ENCODE data around the gene SFT2D1. TPM values are rescaled to one million over a fixed set of nuclear protein-coding genes. Genes with fewer than 3 reads are reported as not detected.

SFT2D1 gene
- total and polyA plus RNA-seq, 7 donors = 11.6 to 54.9 (median 16.4) TPM

DNA sequence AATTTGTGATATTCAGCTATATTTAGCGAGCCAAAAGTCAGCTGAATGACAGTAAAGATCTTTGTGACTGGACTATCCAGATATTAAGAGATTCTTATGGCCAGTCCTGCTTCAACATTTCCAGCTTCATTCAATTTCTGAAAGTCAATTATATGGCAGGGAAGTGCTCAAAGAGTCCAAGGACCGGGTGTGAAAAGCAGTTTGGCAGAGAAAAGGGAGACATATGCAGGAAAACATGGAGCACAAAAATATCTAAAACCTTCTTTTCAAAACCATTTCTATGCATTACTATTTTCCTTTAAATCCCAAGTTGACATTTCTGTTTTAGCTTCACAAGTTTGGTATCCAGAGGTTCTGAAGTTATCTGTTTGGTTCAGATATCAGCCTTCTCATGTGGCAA lies 35.4 kb upstream of the SFT2D1 start:
- TF ChIP-seq, protein P1, sequence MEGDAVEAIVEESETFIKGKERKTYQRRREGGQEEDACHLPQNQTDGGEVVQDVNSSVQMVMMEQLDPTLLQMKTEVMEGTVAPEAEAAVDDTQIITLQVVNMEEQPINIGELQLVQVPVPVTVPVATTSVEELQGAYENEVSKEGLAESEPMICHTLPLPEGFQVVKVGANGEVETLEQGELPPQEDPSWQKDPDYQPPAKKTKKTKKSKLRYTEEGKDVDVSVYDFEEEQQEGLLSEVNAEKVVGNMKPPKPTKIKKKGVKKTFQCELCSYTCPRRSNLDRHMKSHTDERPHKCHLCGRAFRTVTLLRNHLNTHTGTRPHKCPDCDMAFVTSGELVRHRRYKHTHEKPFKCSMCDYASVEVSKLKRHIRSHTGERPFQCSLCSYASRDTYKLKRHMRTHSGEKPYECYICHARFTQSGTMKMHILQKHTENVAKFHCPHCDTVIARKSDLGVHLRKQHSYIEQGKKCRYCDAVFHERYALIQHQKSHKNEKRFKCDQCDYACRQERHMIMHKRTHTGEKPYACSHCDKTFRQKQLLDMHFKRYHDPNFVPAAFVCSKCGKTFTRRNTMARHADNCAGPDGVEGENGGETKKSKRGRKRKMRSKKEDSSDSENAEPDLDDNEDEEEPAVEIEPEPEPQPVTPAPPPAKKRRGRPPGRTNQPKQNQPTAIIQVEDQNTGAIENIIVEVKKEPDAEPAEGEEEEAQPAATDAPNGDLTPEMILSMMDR (IDR thresholded peaks at IDR 0.05) = no peak
- no peaks in the 10 kb centered on the region for H3K27me3 ChIP-seq (ENCODE audit: insufficient read depth in 3 of 3, low read length in 2 of 3)
- no peaks in the 10 kb centered on the region for H3K36me3 ChIP-seq (ENCODE audit: insufficient read depth in 1 of 2, low read depth in 1 of 2)
- ATAC-seq = no peak
- H3K4me1 ChIP-seq = peaks cover 29% of the 10 kb centered on the region
- H3K9me3 ChIP-seq = no peaks in the 10 kb centered on the region
- DNase-seq = no peak
- no peak overlapping the region for H3K4me3 ChIP-seq
- WGBS, 3 donors = 45 to 71% (median 65%) methylated on average over 2 of the region's 2 CpGs
- no peak overlapping the region for H3K27ac ChIP-seq
- intact Hi-C loops (cut with DNase I) = no loop called here

DNA sequence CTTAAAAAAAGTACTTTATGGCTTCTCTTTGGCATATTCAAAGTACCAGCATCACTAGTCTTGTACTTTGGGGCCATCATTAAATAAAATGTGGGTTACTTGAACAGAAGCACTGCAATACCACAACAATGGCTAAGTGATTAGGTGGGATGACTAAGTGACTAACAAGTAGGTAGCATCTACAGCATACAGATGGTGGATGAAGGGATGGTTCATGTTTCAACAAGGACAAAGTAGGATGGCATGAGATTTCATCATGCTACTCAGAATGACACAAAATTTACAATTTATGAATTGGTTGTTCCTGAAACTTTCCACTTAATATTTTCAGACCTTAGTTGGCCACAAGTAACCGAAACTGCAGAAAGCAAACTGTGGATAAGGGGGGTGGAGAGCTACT lies 32.7 kb upstream of the SFT2D1 start:
- ATAC-seq (no peak), DNase-seq (no peak)
- H3K4me3 ChIP-seq = no peak overlapping the region
- H3K36me3 ChIP-seq (ENCODE audit: insufficient read depth in 1 of 2, low read depth in 1 of 2) = no peaks in the 10 kb centered on the region
- H3K27ac ChIP-seq = no peak overlapping the region
- TF ChIP-seq, protein P1 (IDR thresholded peaks at IDR 0.05) = no peak
- peaks cover 17% of the 10 kb centered on the region for H3K4me1 ChIP-seq
- intact Hi-C loops (cut with DNase I) = no loop called here
- H3K9me3 ChIP-seq = no peaks in the 10 kb centered on the region
- 91 to 100% (median 92%) methylated on average over 1 of the region's 1 CpG for WGBS, 3 donors
- no peaks in the 10 kb centered on the region for H3K27me3 ChIP-seq (ENCODE audit: insufficient read depth in 3 of 3, low read length in 2 of 3)

DNA sequence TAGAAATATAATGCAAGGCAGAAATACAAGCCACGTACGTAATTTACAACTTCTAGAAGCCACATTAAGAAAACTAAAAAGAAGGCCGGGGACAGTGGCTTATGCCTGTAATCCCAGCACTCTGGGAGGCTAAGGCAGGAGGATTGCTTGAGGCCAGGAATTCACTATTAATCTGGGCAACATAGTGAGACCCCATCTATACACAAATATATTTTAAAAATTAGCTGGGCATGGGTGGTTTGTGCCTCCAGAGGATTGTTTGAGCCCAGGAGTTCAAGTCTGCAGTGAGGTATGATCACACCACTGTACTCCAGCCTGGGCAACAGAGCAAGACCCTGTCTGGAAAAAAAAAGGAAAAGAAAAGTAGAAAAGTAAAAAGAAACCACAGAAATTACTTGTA lies 28.1 kb upstream of the SFT2D1 start:
- no peaks in the 10 kb centered on the region for H3K9me3 ChIP-seq
- H3K4me1 ChIP-seq = peaks cover 13% of the 10 kb centered on the region
- intact Hi-C loops (cut with DNase I) = no loop called here
- 87 to 92% (median 90%) methylated on average over 3 of the region's 3 CpGs for WGBS, 3 donors
- ATAC-seq = no peak
- H3K27ac ChIP-seq = no peak overlapping the region
- TF ChIP-seq, protein P1 (IDR thresholded peaks at IDR 0.05) = no peak
- H3K4me3 ChIP-seq = no peak overlapping the region
- H3K27me3 ChIP-seq (ENCODE audit: insufficient read depth in 3 of 3, low read length in 2 of 3) = no peaks in the 10 kb centered on the region
- no peak for DNase-seq
- H3K36me3 ChIP-seq (ENCODE audit: insufficient read depth in 1 of 2, low read depth in 1 of 2) = peaks cover 0 to 24% of the 10 kb centered on the region in 2 donors

DNA sequence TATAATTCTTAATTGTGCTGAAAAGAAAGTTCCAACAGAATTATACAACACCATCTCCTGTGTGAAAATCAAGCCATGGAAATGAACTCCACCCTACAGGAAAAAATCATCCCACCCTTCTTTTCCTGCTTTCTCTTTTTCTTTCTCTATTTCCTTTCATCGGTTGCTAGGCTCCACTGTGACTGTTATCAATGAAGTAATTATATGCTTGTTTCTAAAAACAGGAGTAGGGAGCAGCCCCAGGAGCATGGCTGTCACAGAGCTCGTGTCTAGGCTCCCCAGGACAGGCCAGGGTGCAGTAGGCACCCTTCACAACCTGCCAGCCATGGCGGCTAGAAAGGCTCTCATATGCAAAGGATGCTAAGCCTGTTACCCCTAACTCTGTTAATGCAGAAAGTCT lies 27.4 kb upstream of the SFT2D1 start:
- no peak overlapping the region for H3K4me3 ChIP-seq
- WGBS, 3 donors = 76 to 78% (median 77%) methylated on average over 3 of the region's 3 CpGs
- no peak overlapping the region for H3K27ac ChIP-seq
- H3K27me3 ChIP-seq (ENCODE audit: insufficient read depth in 3 of 3, low read length in 2 of 3) = no peaks in the 10 kb centered on the region
- TF ChIP-seq, protein P1 (IDR thresholded peaks at IDR 0.05) = no peak
- intact Hi-C loops (cut with DNase I) = no loop called here
- no peak for DNase-seq
- peaks cover 20% of the 10 kb centered on the region for H3K4me1 ChIP-seq
- no peak for ATAC-seq
- H3K36me3 ChIP-seq (ENCODE audit: insufficient read depth in 1 of 2, low read depth in 1 of 2) = peaks cover 0 to 24% of the 10 kb centered on the region in 2 donors
- no peaks in the 10 kb centered on the region for H3K9me3 ChIP-seq

DNA sequence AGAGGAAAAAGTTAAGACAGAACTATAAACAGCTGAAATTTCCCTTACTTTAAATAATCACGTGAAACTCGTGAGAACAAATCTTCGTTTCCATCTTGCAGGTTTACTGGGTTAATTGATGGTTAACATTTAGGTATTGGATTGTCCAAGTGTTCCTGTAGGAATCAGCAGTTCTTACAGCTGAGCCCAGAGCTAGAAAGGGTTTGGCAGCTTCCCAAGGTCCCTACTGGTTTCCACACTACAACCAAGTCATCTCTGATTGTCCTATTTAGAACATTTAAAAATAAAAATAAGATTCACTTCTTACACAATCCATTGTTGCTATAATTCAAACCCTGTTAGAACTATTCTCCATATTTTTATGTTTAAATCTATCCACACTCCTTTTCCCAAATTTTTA lies 24.6 kb upstream of the SFT2D1 start:
- Histone ChIP-seq H3K27ac (no peak overlapping the region), H3K4me3 (no peak overlapping the region), H3K9me3 (no peaks in the 10 kb centered on the region), H3K4me1 (peaks cover 35% of the 10 kb centered on the region), H3K27me3 (ENCODE audit: insufficient read depth in 3 of 3, low read length in 2 of 3) (no peaks in the 10 kb centered on the region), H3K36me3 (ENCODE audit: insufficient read depth in 1 of 2, low read depth in 1 of 2) (peaks cover 0 to 37% of the 10 kb centered on the region in 2 donors)
- 88 to 90% (median 88%) methylated on average over 3 of the region's 3 CpGs for WGBS, 3 donors
- intact Hi-C loops (cut with DNase I) = no loop called here
- ATAC-seq (no peak), DNase-seq (no peak)
- TF ChIP-seq, protein P1 (IDR thresholded peaks at IDR 0.05) = no peak
